IMR-90 (cell line): ENCODE data around the gene GLG1. TPM values are rescaled to one million over a fixed set of nuclear protein-coding genes. Genes with fewer than 3 reads are reported as not detected.

ENCODE experiments used
- ATAC-seq: fragments of 200-7000 bp; cut with Tn5 transposase; 2 replicates; pipeline ENCODE4 v1.9.1; 2020; ENCODE audit warnings: low read depth, mild to moderate bottlenecking, moderate library complexity
- BruUV-seq: library from RNA; stranded (reverse); fragments of 400-500 nt; replicated peaks from 2 replicates; lab custom pipeline; 2021; lab: Mats Ljungman, UMichigan
- CTCF ChIA-PET: fragments of 300-600 bp; formaldehyde crosslinking; extraction: SDS; loops from one replicate; lab custom pipeline; 2021; ENCODE audit warnings: antibody characterized with exemption; lab: Yijun Ruan, JAX
- POLR2A ChIA-PET: fragments of 300-600 bp; sonication (Branson Sonifier 250); formaldehyde crosslinking; loops from one replicate; lab custom pipeline; 2022; ENCODE audit warnings: antibody characterized with exemption; ENCODE audit not compliant: unreplicated experiment; lab: Charles Lee
- DNase-seq: peaks from one replicate; pipeline ENCODE4 v3.0.0; 2013
- H2AFZ ChIP-seq: replicated peaks from 2 replicates; pipeline ENCODE3; 2013; ENCODE audit warnings: low read length, mild to moderate bottlenecking; ENCODE audit not compliant: poor library complexity
- H2AK5ac ChIP-seq: 2 replicates; pipeline ENCODE4 v1.6.1; 2013; ENCODE audit warnings: low read depth, low read length, inconsistent platforms
- H2AK9ac ChIP-seq: replicated peaks from 2 replicates; pipeline ENCODE3; 2013; ENCODE audit warnings: mild to moderate bottlenecking, low read depth, low read length, moderate library complexity; ENCODE audit not compliant: poor library complexity
- H2BK120ac ChIP-seq: 2 replicates; pipeline ENCODE4 v1.6.1; 2013; ENCODE audit warnings: low read depth, low read length, inconsistent platforms
- H2BK15ac ChIP-seq: 3 replicates; pipeline ENCODE4 v1.6.1; 2013; ENCODE audit warnings: low read depth, low read length, inconsistent platforms
- H2BK20ac ChIP-seq: 2 replicates; pipeline ENCODE4 v1.6.1; 2013; ENCODE audit warnings: low read depth, mild to moderate bottlenecking, inconsistent platforms, low read length, moderate library complexity
- H2BK5ac ChIP-seq: 2 replicates; pipeline ENCODE4 v1.6.1; 2013; ENCODE audit warnings: mild to moderate bottlenecking, low read depth, low read length, inconsistent platforms; ENCODE audit not compliant: poor library complexity, severe bottlenecking
- H3K14ac ChIP-seq: replicated peaks from 2 replicates; pipeline ENCODE4 v1.6.1; 2013; ENCODE audit warnings: low read depth, low read length, inconsistent platforms
- H3K18ac ChIP-seq: 2 replicates; pipeline ENCODE4 v1.6.1; 2013; ENCODE audit warnings: low read depth, low read length, control low read depth
- H3K23ac ChIP-seq: 2 replicates; pipeline ENCODE4 v1.6.1; 2013; ENCODE audit warnings: low read depth, low read length, inconsistent platforms
- H3K27ac ChIP-seq: 2 replicates; pipeline ENCODE4 v1.5.1; 2013; ENCODE audit warnings: mild to moderate bottlenecking, control low read depth, low read length; ENCODE audit not compliant: insufficient read depth
- H3K27me3 ChIP-seq: 2 replicates; pipeline ENCODE4 v1.6.1; 2013; ENCODE audit warnings: low read length; ENCODE audit not compliant: control insufficient read depth, insufficient read depth
- H3K36me3 ChIP-seq: 2 replicates; pipeline ENCODE4 v1.6.1; 2013; ENCODE audit warnings: low read length, mixed read lengths; ENCODE audit not compliant: control insufficient read depth, insufficient read depth
- H3K4ac ChIP-seq: 2 replicates; pipeline ENCODE4 v1.6.1; 2013; ENCODE audit warnings: low read depth, low read length, inconsistent platforms
- H3K4me1 ChIP-seq: 2 replicates; pipeline ENCODE4 v1.6.1; 2013; ENCODE audit warnings: low read length, mixed read lengths; ENCODE audit not compliant: control insufficient read depth, insufficient read depth
- H3K4me2 ChIP-seq: 2 replicates; pipeline ENCODE4 v1.6.1; 2013; ENCODE audit warnings: low read depth, mild to moderate bottlenecking, control low read depth, low read length, moderate library complexity
- H3K4me3 ChIP-seq: 2 replicates; pipeline ENCODE4 v1.5.1; 2013; ENCODE audit warnings: low read depth, mild to moderate bottlenecking, control low read depth, low read length, moderate library complexity; ENCODE audit not compliant: insufficient read depth
- H3K56ac ChIP-seq: 2 replicates; pipeline ENCODE4 v1.6.1; 2013; ENCODE audit warnings: low read length, inconsistent platforms; ENCODE audit not compliant: insufficient read depth; ENCODE audit errors: extremely low read depth
- H3K79me1 ChIP-seq, 2 experiments: 2 replicates each; pipeline ENCODE4 v1.6.1; 2013; ENCODE audit warnings: low read length in 2 of 2, inconsistent platforms in 1 of 2, low read depth in 1 of 2
- H3K9ac ChIP-seq: 2 replicates; pipeline ENCODE4 v1.6.1; 2013; ENCODE audit warnings: low read depth, low read length, control low read depth
- H3K9me1 ChIP-seq: 2 replicates; pipeline ENCODE4 v1.6.1; 2013; ENCODE audit warnings: low read length, inconsistent platforms; ENCODE audit not compliant: insufficient read depth
- H3K9me3 ChIP-seq: 2 replicates; pipeline ENCODE4 v1.6.1; 2013; ENCODE audit warnings: low read length; ENCODE audit not compliant: control insufficient read depth, insufficient read depth
- H4K20me1 ChIP-seq: 2 replicates; pipeline ENCODE4 v1.6.1; 2013; ENCODE audit warnings: low read length, inconsistent platforms; ENCODE audit not compliant: insufficient read depth
- H4K5ac ChIP-seq: 2 replicates; pipeline ENCODE4 v1.6.1; 2013; ENCODE audit warnings: mild to moderate bottlenecking, low read depth, low read length, control low read depth
- H4K8ac ChIP-seq, 2 experiments: 2 replicates each; pipeline ENCODE4 v1.6.1; 2013; ENCODE audit warnings: low read depth in 2 of 2, low read length in 2 of 2, control low read depth in 1 of 2, inconsistent platforms in 1 of 2
- H4K91ac ChIP-seq: 2 replicates; pipeline ENCODE4 v1.6.1; 2013; ENCODE audit warnings: low read depth, low read length, inconsistent platforms; ENCODE audit not compliant: insufficient read depth
- BHLHE40 ChIP-seq: fragments of 150-350 bp; IDR thresholded peaks from 2 replicates; pipeline ENCODE4 v1.6.1; 2016; ENCODE audit warnings: mild to moderate bottlenecking, low read depth, low read length
- CEBPB ChIP-seq: IDR thresholded peaks from 2 replicates; pipeline ENCODE4 v1.6.1; 2012; ENCODE audit warnings: low read depth, low read length, improper control_type of control experiment
- CHD1 ChIP-seq: IDR thresholded peaks from 2 replicates; pipeline ENCODE4 v1.6.1; 2012; ENCODE audit warnings: low read depth, low read length, improper control_type of control experiment
- FOS ChIP-seq: fragments of 150-350 bp; IDR thresholded peaks from 2 replicates; pipeline ENCODE4 v1.6.1; 2016; ENCODE audit warnings: low read depth, low read length
- MAFK ChIP-seq: IDR thresholded peaks from 2 replicates; pipeline ENCODE4 v1.6.1; 2012; ENCODE audit warnings: low read depth, low read length, improper control_type of control experiment
- MAZ ChIP-seq: IDR thresholded peaks from 2 replicates; pipeline ENCODE4 v1.6.1; 2012; ENCODE audit warnings: low read depth, mild to moderate bottlenecking, low read length, improper control_type of control experiment, moderate library complexity, borderline replicate concordance
- MXI1 ChIP-seq: IDR thresholded peaks from 2 replicates; pipeline ENCODE4 v1.6.1; 2012; ENCODE audit warnings: low read depth, mild to moderate bottlenecking, low read length, moderate library complexity, borderline replicate concordance
- NFE2L2 ChIP-seq: fragments of 150-350 bp; IDR thresholded peaks from 2 replicates; pipeline ENCODE4 v1.6.1; 2016; ENCODE audit warnings: low read depth, mild to moderate bottlenecking, low read length
- POLR2A ChIP-seq: IDR thresholded peaks from 2 replicates; pipeline ENCODE4 v1.6.1; 2012; ENCODE audit warnings: mild to moderate bottlenecking, low read depth, low read length
- RAD21 ChIP-seq: IDR thresholded peaks from 2 replicates; pipeline ENCODE4 v1.6.1; 2012; ENCODE audit warnings: low read length, improper control_type of control experiment
- RCOR1 ChIP-seq: IDR thresholded peaks from 2 replicates; pipeline ENCODE4 v1.6.1; 2012; ENCODE audit warnings: mild to moderate bottlenecking, low read length, improper control_type of control experiment; ENCODE audit not compliant: insufficient replicate concordance
- RFX5 ChIP-seq: IDR thresholded peaks from 2 replicates; pipeline ENCODE4 v1.8.0; 2012; ENCODE audit warnings: low read depth, mild to moderate bottlenecking, low read length, moderate library complexity
- SMC3 ChIP-seq: fragments of 150-350 bp; IDR thresholded peaks from 2 replicates; pipeline ENCODE4 v1.6.1; 2016; ENCODE audit warnings: low read depth, mild to moderate bottlenecking, antibody characterized with exemption, low read length, moderate library complexity
- WGBS, 2 experiments: methylation state at CpG; one replicate each; pipeline versions ENCODE4 v1.1.5 to v1.1.7; 2013; ENCODE audit warnings: missing lambda C conversion rate in 2 of 2; ENCODE audit not compliant: insufficient read length in 1 of 2; ENCODE audit errors: extremely low coverage in 2 of 2; 5-methylcytosine and 5-hydroxymethylcytosine counted together
- dilution Hi-C: fragments of 300-500 bp; cut with HindIII; formaldehyde crosslinking; loops from one replicate; pipeline ENCODE4 v1.14.3; 2018; ENCODE audit warnings: low sequenced_read_pairs; ENCODE audit not compliant: unreplicated experiment
- in situ Hi-C: fragments of 300-500 bp; cut with MboI; formaldehyde crosslinking; loops from 3 replicates; pipeline ENCODE4 v1.14.3; 2019; ENCODE audit warnings: low sequenced_read_pairs, inconsistent platforms, mixed read lengths
- intact Hi-C: fragments of 100-400 bp; cut with micrococcal nuclease; formaldehyde crosslinking; loops from 2 replicates; pipeline ENCODE4 v1.10.0; 2022
- polyA plus RNA-seq, 3 experiments: library from polyadenylated mRNA; depleted of rRNA; stranded (reverse); fragments of >200 nt; gene quantifications; 2 replicates each; pipeline ENCODE4 v1.2.3, GENCODE V29; 2012; ENCODE audit warnings: low replicate concordance in 1 of 3
- total RNA-seq: library from RNA; depleted of rRNA; stranded (reverse); fragments of >200 nt; gene quantifications from 2 replicates; pipeline ENCODE4 v1.2.3, GENCODE V29; 2012
- TF ChIP-seq, protein P1 (sequence below): fragments of 150-350 bp; IDR thresholded peaks from 2 replicates; pipeline ENCODE4 v1.6.1; 2017; ENCODE audit warnings: mild to moderate bottlenecking, antibody characterized with exemption, low read length, low read depth
- TF ChIP-seq, protein P2 (sequence below): conservative IDR thresholded peaks from 2 replicates; pipeline ENCODE4 v1.5.1; 2012; ENCODE audit warnings: mild to moderate bottlenecking, low read depth, low read length, improper control_type of control experiment
- TF ChIP-seq, protein P3 (sequence below): fragments of 150-350 bp; IDR thresholded peaks from 2 replicates; pipeline ENCODE4 v1.6.1; 2016; ENCODE audit warnings: low read depth, mild to moderate bottlenecking, low read length, moderate library complexity, borderline replicate concordance

The GLG1 gene
- total and polyA plus RNA-seq, 2 of the 4 experiments (the other 2 are of a cell fraction): 91.0 to 107 TPM

- ATAC-seq (no peak), DNase-seq (no peak)
- Histone ChIP-seq H3K4ac (no peak overlapping the region), H3K14ac (no peak overlapping the region), H3K4me2 (no peak overlapping the region), H3K4me3 (no peak overlapping the region), H2BK120ac (no peak overlapping the region), H3K9me1 (peaks cover 10% of the 10 kb centered on the region), H3K36me3 (no peaks in the 10 kb centered on the region; the same call in 1 of the 2 replicates), H4K20me1 (peaks cover 41% of the 10 kb centered on the region), H3K79me1 (peaks cover 30 to 54% of the 10 kb centered on the region in 2 experiments), H3K56ac (no peak overlapping the region), H4K5ac (no peak overlapping the region), H3K27me3 (no peaks in the 10 kb centered on the region), H3K27ac (no peak overlapping the region), H2AFZ (no peak overlapping the region), H3K9ac (no peak overlapping the region), H4K8ac (no peak overlapping the region), H2BK20ac (no peak overlapping the region), H2BK15ac (no peak overlapping the region), H2AK9ac (no peak overlapping the region), H3K18ac (no peak overlapping the region), H3K23ac (no peak overlapping the region), H3K9me3 (no peaks in the 10 kb centered on the region), H2AK5ac (no peak overlapping the region), H2BK5ac (no peak overlapping the region), H4K91ac (no peak overlapping the region), H3K4me1 (peaks cover 5% of the 10 kb centered on the region)
- in situ Hi-C loops: no loop called here
- intact Hi-C loops: no loop called here
- TF ChIP-seq CEBPB (no peak), RAD21 (no peak), RCOR1 (no peak), MAZ (no peak), FOS (no peak), SMC3 (no peak), RFX5 (no peak), MXI1 (no peak), POLR2A (no peak), CHD1 (no peak), NFE2L2 (no peak), MAFK (no peak), BHLHE40 (no peak)
- TF ChIP-seq, protein P1, sequence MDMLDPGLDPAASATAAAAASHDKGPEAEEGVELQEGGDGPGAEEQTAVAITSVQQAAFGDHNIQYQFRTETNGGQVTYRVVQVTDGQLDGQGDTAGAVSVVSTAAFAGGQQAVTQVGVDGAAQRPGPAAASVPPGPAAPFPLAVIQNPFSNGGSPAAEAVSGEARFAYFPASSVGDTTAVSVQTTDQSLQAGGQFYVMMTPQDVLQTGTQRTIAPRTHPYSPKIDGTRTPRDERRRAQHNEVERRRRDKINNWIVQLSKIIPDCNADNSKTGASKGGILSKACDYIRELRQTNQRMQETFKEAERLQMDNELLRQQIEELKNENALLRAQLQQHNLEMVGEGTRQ: no peak
- TF ChIP-seq, protein P2, sequence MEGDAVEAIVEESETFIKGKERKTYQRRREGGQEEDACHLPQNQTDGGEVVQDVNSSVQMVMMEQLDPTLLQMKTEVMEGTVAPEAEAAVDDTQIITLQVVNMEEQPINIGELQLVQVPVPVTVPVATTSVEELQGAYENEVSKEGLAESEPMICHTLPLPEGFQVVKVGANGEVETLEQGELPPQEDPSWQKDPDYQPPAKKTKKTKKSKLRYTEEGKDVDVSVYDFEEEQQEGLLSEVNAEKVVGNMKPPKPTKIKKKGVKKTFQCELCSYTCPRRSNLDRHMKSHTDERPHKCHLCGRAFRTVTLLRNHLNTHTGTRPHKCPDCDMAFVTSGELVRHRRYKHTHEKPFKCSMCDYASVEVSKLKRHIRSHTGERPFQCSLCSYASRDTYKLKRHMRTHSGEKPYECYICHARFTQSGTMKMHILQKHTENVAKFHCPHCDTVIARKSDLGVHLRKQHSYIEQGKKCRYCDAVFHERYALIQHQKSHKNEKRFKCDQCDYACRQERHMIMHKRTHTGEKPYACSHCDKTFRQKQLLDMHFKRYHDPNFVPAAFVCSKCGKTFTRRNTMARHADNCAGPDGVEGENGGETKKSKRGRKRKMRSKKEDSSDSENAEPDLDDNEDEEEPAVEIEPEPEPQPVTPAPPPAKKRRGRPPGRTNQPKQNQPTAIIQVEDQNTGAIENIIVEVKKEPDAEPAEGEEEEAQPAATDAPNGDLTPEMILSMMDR: no peak
- TF ChIP-seq, protein P3, sequence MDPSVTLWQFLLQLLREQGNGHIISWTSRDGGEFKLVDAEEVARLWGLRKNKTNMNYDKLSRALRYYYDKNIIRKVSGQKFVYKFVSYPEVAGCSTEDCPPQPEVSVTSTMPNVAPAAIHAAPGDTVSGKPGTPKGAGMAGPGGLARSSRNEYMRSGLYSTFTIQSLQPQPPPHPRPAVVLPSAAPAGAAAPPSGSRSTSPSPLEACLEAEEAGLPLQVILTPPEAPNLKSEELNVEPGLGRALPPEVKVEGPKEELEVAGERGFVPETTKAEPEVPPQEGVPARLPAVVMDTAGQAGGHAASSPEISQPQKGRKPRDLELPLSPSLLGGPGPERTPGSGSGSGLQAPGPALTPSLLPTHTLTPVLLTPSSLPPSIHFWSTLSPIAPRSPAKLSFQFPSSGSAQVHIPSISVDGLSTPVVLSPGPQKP: no peak
- CTCF ChIA-PET: no interaction called here
- BruUV-seq: no TSS peak
- dilution Hi-C loops: no loop called here
- POLR2A ChIA-PET: no interaction called here
- 50% methylated on average over 2 of the region's 6 CpGs; no CpG with 5 or more reads in 1 of the 2 experiments for WGBS, 2 experiments
These were observed 20.0 kb downstream of the GLG1 start for GRCh38 chr16:74586948-74587347.
